GM21717 (cell line): Measurements from ENCODE around the gene MYO1H.

Source experiments
- ATAC-seq: cut with Tn5 transposase; IDR thresholded peaks from one replicate; pipeline ENCODE4 v1.9.1; 2021; ENCODE audit warnings: mild to moderate bottlenecking, moderate library complexity; ENCODE audit not compliant: unreplicated experiment

MYO1H gene

DNA sequence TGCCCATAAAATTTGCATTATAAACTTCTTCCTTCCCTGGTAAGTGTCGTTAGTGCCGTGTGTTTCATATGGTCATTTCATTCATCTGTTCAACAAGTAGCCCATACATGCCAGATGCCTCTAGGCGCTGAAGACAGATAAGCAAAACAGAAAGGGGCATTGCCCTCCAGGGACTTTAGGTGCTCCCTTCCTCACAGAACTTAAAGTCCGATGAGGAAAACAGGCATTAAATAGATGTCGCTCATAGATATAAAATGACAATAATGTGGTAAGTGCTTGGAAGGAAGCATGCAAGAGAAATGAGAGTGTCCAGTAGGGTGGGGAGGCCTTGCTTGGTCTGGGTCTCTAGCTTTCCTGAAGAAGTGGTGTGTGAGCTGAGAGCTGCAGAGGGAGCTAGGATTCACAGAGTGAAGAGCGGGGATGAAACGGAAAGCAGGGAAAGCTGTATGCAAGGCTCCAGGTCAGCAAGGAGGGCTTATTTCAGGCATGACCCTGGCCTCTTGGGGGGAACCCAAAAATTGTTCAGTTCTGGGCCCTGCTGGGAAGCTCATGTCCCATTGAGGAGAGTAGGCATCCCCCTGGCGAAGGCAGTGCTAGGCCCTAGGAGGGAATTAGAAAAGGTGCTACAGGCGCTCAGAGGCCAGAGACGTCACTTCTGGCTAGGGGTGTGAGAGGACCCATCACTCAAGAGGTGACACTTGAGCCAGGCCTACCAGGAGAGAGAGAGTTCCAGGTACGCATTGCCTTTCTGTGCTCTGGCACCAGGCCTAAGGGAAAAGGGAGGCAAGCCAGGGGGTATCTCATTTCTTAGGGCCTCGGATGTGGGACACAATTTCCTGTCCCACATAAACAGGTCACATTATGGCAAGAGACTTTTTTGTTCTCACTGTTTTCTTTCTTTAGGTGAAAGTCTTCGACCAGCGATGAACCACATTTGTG lies 141.6 kb downstream of the MYO1H start:
- ATAC-seq = no peak

DNA sequence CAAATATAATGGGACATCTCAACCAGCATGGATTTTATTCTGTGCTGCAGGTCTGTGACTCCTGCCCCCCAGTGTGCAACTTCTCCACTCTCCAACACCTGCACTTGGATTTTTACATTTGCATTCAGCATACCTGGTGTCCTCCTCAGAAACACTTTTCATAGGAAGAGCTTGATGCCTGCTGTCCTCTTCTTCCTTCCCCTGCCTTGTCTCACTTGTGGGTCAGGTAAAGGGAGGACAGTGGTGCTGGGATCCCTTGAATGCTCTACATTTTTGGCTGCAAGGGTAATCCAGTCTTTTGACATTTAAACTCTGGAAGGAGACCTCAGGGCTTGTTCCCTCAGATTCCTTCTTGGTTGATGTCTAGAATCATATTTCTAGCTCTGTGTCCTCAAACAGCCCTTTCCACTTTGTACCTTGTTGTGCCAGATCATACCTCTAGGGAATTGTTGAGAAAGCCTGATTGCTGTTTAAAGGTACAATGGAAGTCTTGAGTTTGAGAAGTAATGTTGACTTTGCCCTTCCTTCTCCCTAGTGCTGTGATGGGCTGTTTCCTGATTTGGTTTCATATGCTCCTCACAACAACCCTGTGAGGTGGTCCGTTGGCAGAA lies 142.4 kb downstream of the MYO1H start:
- no peak for ATAC-seq

DNA sequence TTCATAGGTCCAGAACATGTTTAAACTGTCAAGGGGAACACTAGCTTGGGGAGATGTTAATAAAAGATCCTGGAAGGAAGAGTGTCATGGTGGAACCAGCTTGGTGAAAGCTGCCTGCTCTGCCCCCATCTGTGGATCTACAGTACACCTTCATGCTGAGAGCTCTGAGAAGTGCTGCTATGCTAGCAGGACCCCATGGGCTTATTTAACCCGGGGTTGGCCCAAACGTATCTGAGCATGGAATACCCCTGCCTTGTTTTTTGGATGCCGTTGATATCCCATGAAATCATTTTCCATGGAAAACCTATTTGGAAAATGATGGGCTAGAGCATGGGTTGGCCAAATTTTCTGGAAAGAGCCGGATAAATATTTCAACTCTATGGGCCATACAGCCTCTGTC lies 144.0 kb downstream of the MYO1H start:
- ATAC-seq = no peak

DNA sequence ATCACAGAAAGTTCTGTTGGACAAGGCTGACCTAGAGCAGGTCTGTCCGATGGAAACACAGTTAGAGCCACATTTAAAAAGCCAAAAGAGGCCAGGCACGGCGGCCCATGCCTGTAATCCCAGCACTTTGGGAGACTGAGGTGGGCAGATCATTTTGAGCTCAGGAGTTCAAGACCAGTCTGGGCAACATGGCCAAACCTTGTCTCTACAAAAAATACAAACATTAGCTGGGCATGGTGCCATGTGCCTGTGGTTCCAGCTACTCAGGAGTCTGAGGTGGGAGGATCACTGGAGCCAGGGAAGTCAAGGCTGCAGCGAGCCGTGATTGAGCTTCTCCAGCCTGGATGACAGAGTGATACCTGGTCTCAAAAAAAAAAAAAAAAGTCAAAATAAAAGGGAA lies 144.7 kb downstream of the MYO1H start:
- no peak for ATAC-seq

GRCh38 chr12:109493090-109493489 lies 145.4 kb downstream of the MYO1H start:
- ATAC-seq = no peak

- no peak for ATAC-seq
Measured at GRCh38 chr12:109493938-109494337, 146.2 kb downstream of the MYO1H start.

DNA sequence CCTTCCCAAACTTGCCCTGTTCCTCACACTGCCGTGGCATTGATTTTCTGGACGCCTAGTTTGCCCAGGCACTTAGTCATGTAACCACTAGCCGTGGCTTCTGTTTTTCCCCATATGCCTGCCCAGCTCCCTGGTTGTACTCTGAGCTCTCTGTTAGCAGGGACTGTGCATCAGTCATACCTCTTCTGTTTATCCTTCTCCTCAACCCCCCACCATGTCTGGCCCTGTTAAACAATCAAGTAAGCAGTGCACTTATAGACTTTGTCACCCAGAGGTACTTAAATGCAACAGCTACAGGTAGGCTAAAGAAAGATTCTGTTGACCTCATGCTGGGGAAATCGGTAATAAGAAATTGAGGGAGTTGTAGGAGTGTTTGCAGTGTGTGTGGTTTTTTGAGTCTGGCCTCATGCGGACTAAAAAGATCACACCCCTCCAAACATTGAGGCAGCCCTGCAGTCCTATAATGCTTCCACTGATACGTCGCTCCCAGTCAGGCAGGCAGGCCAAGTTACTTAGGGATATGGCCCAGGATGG lies 146.7 kb downstream of the MYO1H start:
- ATAC-seq = no peak

- ATAC-seq = no peak
Measured at GRCh38 chr12:109495012-109495411, 147.3 kb downstream of the MYO1H start.

DNA sequence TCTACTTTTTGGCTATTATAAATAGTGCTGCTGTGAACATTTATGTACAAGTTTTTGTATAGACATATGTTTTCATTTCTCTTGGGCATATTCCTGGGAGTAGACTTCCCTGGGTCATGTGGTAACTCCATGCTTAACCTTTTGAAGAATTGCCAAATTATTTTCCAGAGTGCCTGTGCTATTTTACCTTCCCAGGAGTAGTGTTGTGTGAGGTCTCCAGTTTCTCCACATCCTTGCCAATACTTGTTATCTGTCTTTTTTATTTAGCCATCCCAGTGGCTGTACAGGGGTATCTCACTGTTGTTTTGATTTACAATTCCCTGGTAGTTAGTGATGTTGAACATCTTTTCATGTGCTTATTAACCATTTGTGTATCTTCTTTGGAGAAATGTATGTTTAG lies 148.6 kb downstream of the MYO1H start:
- ATAC-seq = no peak

GRCh38 chr12:109497675-109498074 lies 150.0 kb downstream of the MYO1H start:
- no peak for ATAC-seq
